Activated CD8-positive, alpha-beta T cell treated with anti-CD3 and anti-CD28 coated beads for 36 hours (primary cell): ENCODE measurements around the gene COMT. TPM values are rescaled to one million over a fixed set of nuclear protein-coding genes. Genes with fewer than 3 reads are reported as not detected.

Experiments used
- ATAC-seq: fragments of 200-7000 bp; cut with Tn5 transposase; one replicate; pipeline ENCODE4 v1.10.0; 2021; ENCODE audit warnings: mild to moderate bottlenecking, moderate library complexity
- CTCF ChIA-PET: fragments of 350-600 bp; sonication (Branson Sonifier 250); formaldehyde crosslinking; loops from one replicate; lab custom pipeline; 2021; ENCODE audit warnings: antibody characterized with exemption; lab: Charles Lee
- POLR2A ChIA-PET: fragments of 350-600 bp; sonication (Branson Sonifier 250); formaldehyde crosslinking; loops from one replicate; lab custom pipeline; 2021; ENCODE audit warnings: antibody characterized with exemption; lab: Charles Lee
- DNase-seq: peaks from one replicate; pipeline ENCODE4 v3.0.0-alpha.2; 2020
- H3K27ac Mint-ChIP-seq: one replicate; pipeline ENCODE4 v1.8.0; 2021; ENCODE audit warnings: mild to moderate bottlenecking, mixed read lengths
- H3K27me3 Mint-ChIP-seq: one replicate; pipeline ENCODE4 v1.8.0; 2021; ENCODE audit warnings: mixed read lengths
- H3K36me3 Mint-ChIP-seq: one replicate; pipeline ENCODE4 v1.8.0; 2021; ENCODE audit warnings: low read depth, mixed read lengths
- H3K4me1 Mint-ChIP-seq: one replicate; pipeline ENCODE4 v1.8.0; 2021; ENCODE audit warnings: low read depth, mixed read lengths
- H3K4me3 Mint-ChIP-seq: one replicate; pipeline ENCODE4 v1.8.0; 2021; ENCODE audit warnings: mild to moderate bottlenecking, moderate library complexity, mixed read lengths
- H3K9me3 Mint-ChIP-seq: one replicate; pipeline ENCODE4 v1.8.0; 2021; ENCODE audit warnings: mixed read lengths
- CTCF ChIP-seq: fragments of 200-600 bp; IDR thresholded peaks from one replicate; pipeline ENCODE4 v1.8.0; 2022; ENCODE audit warnings: antibody characterized with exemption, mild to moderate bottlenecking
- intact Hi-C: fragments of 100-400 bp; cut with micrococcal nuclease; formaldehyde crosslinking; loops from one replicate; pipeline ENCODE4 v1.10.0; 2022
- total RNA-seq, 2 experiments: library from RNA; stranded (reverse); gene quantifications; one replicate each; pipeline ENCODE4 v1.2.3, GENCODE V29; 2021

The COMT gene
- total RNA-seq, 2 experiments from 2014 or later: 70.7 to 74.5 TPM

GRCh38 chr22:20002128-20002527 is 60.6 kb downstream of the COMT start:
- TF ChIP-seq CTCF: no peak
- Mint-ChIP-seq H3K27me3 (no peaks in the 10 kb centered on the region), H3K27ac (no peak overlapping the region), H3K4me1 (no peaks in the 10 kb centered on the region), H3K9me3 (peaks cover 9% of the 10 kb centered on the region), H3K36me3 (no peaks in the 10 kb centered on the region), H3K4me3 (no peak overlapping the region)
- DNase-seq (no peak), ATAC-seq (no peak)
- intact Hi-C loops: no loop called here
- ChIA-PET CTCF (interaction anchor here (1.1 kb wide), 1 partner anchor 272 kb away, joined by 3 read pairs; no protein-coding TSS in a partner anchor), POLR2A (no interaction called here)

GRCh38 chr22:20002636-20003035 is 61.1 kb downstream of the COMT start:
- Mint-ChIP-seq H3K27me3 (no peaks in the 10 kb centered on the region), H3K9me3 (peaks cover 9% of the 10 kb centered on the region), H3K36me3 (no peaks in the 10 kb centered on the region), H3K4me3 (no peak overlapping the region), H3K27ac (no peak overlapping the region), H3K4me1 (no peaks in the 10 kb centered on the region)
- intact Hi-C loops: no loop called here
- ChIA-PET CTCF (interaction anchor here (2.0 kb wide), 1 partner anchor 11 kb away, joined by 11 read pairs; no protein-coding TSS in a partner anchor), POLR2A (interaction anchor here (1.0 kb wide), 1 partner anchor 32 kb away, joined by 3 read pairs; no protein-coding TSS in a partner anchor)
- TF ChIP-seq CTCF: no peak
- ATAC-seq: no peak
- no peak for DNase-seq

GRCh38 chr22:20003304-20003703 is 61.7 kb downstream of the COMT start:
- no peaks in the 10 kb centered on the region for H3K36me3 Mint-ChIP-seq
- intact Hi-C loops: no loop called here
- DNase-seq: no peak
- ATAC-seq: no peak
- H3K27me3 Mint-ChIP-seq: no peaks in the 10 kb centered on the region
- no peaks in the 10 kb centered on the region for H3K4me1 Mint-ChIP-seq
- H3K9me3 Mint-ChIP-seq: peaks cover 9% of the 10 kb centered on the region
- no peak for TF ChIP-seq CTCF
- no peak overlapping the region for H3K4me3 Mint-ChIP-seq
- no peak overlapping the region for H3K27ac Mint-ChIP-seq
- CTCF ChIA-PET: interaction anchor here (2.0 kb wide), 1 partner anchor 10 kb away, joined by 11 read pairs; no protein-coding TSS in a partner anchor
- POLR2A ChIA-PET: interaction anchor here (1.0 kb wide), 1 partner anchor 32 kb away, joined by 3 read pairs; no protein-coding TSS in a partner anchor

- no peaks in the 10 kb centered on the region for H3K36me3 Mint-ChIP-seq
- H3K4me3 Mint-ChIP-seq: no peak overlapping the region
- ATAC-seq (no peak), DNase-seq (no peak)
- H3K4me1 Mint-ChIP-seq: no peaks in the 10 kb centered on the region
- intact Hi-C loops: no loop called here
- TF ChIP-seq CTCF: no peak
- CTCF ChIA-PET: interaction anchor here (2.0 kb wide), 1 partner anchor 9 kb away, joined by 11 read pairs; no protein-coding TSS in a partner anchor
- H3K9me3 Mint-ChIP-seq: peaks cover 9% of the 10 kb centered on the region
- H3K27ac Mint-ChIP-seq: no peak overlapping the region
- no peaks in the 10 kb centered on the region for H3K27me3 Mint-ChIP-seq
- POLR2A ChIA-PET: interaction anchor here (0.6 kb wide), 1 partner anchor 19 kb away, joined by 5 read pairs; no protein-coding TSS in a partner anchor
Observed at GRCh38 chr22:20004464-20004863, 62.9 kb downstream of the COMT start.

GRCh38 chr22:20008221-20008995 is 66.8 kb downstream of the COMT start:
- no peak overlapping the region for H3K27ac Mint-ChIP-seq
- DNase-seq (no peak), ATAC-seq (no peak)
- POLR2A ChIA-PET: no interaction called here
- intact Hi-C loops: no loop called here
- no peaks in the 10 kb centered on the region for H3K27me3 Mint-ChIP-seq
- no peaks in the 10 kb centered on the region for H3K4me1 Mint-ChIP-seq
- H3K4me3 Mint-ChIP-seq: no peak overlapping the region
- CTCF ChIA-PET: no interaction called here
- no peaks in the 10 kb centered on the region for H3K36me3 Mint-ChIP-seq
- peaks cover 6% of the 10 kb centered on the region for H3K9me3 Mint-ChIP-seq
- no peak for TF ChIP-seq CTCF
